B cell (primary cell): Measurements from ENCODE around the gene HPRT1. TPM values are rescaled to one million over a fixed set of nuclear protein-coding genes. Genes with fewer than 3 reads are reported as not detected.

Experiments used
- ATAC-seq: fragments of 200-7000 bp; cut with Tn5 transposase; one replicate; pipeline ENCODE4 v1.10.0; 2021; ENCODE audit warnings: low read depth, mild to moderate bottlenecking, moderate number of reproducible peaks, moderate library complexity
- CTCF ChIA-PET: fragments of 350-600 bp; sonication (Branson Sonifier 250); formaldehyde crosslinking; loops from one replicate; lab custom pipeline; 2021; ENCODE audit warnings: antibody characterized with exemption, inconsistent platforms; lab: Charles Lee
- POLR2A ChIA-PET: fragments of 350-600 bp; sonication (Branson Sonifier 250); formaldehyde crosslinking; loops from one replicate; lab custom pipeline; 2021; ENCODE audit warnings: antibody characterized with exemption; lab: Charles Lee
- DNase-seq: peaks from one replicate; pipeline ENCODE4 v3.0.0; 2013
- H2AFZ ChIP-seq: 2 replicates; pipeline ENCODE4 v1.6.1; 2012; ENCODE audit warnings: mild to moderate bottlenecking, low read depth, low read length; ENCODE audit not compliant: insufficient read depth, poor library complexity, severe bottlenecking
- H3K27ac ChIP-seq, 2 donors: 1 replicate in 1 of 2; 2 replicates in 1 of 2; pipeline ENCODE4 v1.5.1; 2012 to 2013; ENCODE audit warnings: low read length in 2 of 2, mild to moderate bottlenecking in 2 of 2, moderate library complexity in 1 of 2
- H3K27me3 ChIP-seq, 4 experiments: fragments of 200-600 bp in 1 of 4; sonication (generic) in 1 of 4; replicated peaks in 1 of 4; 1 replicate in 2 of 4; 2 replicates in 2 of 4; pipeline versions ENCODE4 v1.6.1 to v1.7.0; 2013 to 2016; ENCODE audit warnings: low read length in 3 of 4, mild to moderate bottlenecking in 2 of 4, mixed read lengths in 1 of 4, moderate library complexity in 1 of 4; ENCODE audit not compliant: insufficient read depth in 4 of 4, control insufficient read depth in 3 of 4; ENCODE audit errors: control extremely low read depth in 1 of 4
- H3K36me3 ChIP-seq, 2 experiments: replicated peaks in 1 of 2; 1 replicate in 1 of 2; 2 replicates in 1 of 2; pipeline versions ENCODE4 v1.6.1 to v1.7.1; 2013; ENCODE audit warnings: low read length in 1 of 2; ENCODE audit not compliant: insufficient read depth in 2 of 2, control insufficient read depth in 1 of 2; ENCODE audit errors: control extremely low read depth in 1 of 2, extremely low read depth in 1 of 2
- H3K4me1 ChIP-seq, 2 donors: fragments of 200-600 bp in 1 of 2; sonication (generic) in 1 of 2; 1 replicate in 1 of 2; 2 replicates in 1 of 2; pipeline versions ENCODE4 v1.5.1 to v1.6.1; 2013 to 2017; ENCODE audit warnings: low read length in 2 of 2; ENCODE audit not compliant: control insufficient read depth in 2 of 2, insufficient read depth in 2 of 2
- H3K4me2 ChIP-seq: replicated peaks from 2 replicates; pipeline ENCODE3; 2012; ENCODE audit warnings: mild to moderate bottlenecking, low read depth, low read length; ENCODE audit not compliant: poor library complexity, severe bottlenecking
- H3K4me3 ChIP-seq, 5 experiments: fragments of 200-600 bp in 1 of 5; sonication (generic) in 1 of 5; 1 replicate in 3 of 5; 2 replicates in 2 of 5; pipeline versions ENCODE4 v1.5.1 to v1.7.0; 2011 to 2016; ENCODE audit warnings: low read length in 4 of 5, mild to moderate bottlenecking in 4 of 5, low read depth in 2 of 5, control low read depth in 1 of 5, moderate library complexity in 1 of 5; ENCODE audit not compliant: insufficient read depth in 1 of 5; ENCODE audit errors: control extremely low read depth in 1 of 5, extremely low read depth in 1 of 5
- H3K79me2 ChIP-seq: fragments of 200-600 bp; sonication (generic); one replicate; pipeline ENCODE4 v1.6.0; 2016; ENCODE audit warnings: low read length; ENCODE audit not compliant: control insufficient read depth, insufficient read depth
- H3K9ac ChIP-seq: fragments of 200-600 bp; sonication (generic); 2 replicates; pipeline ENCODE4 v1.6.1; 2017; ENCODE audit warnings: mild to moderate bottlenecking, low read length, moderate library complexity
- H3K9me3 ChIP-seq, 3 donors: one replicate each; pipeline versions ENCODE4 v1.6.1 to v1.7.1; 2013; ENCODE audit warnings: low read length in 2 of 3; ENCODE audit not compliant: control insufficient read depth in 2 of 3, insufficient read depth in 1 of 3; ENCODE audit errors: control extremely low read depth in 1 of 3
- H4K20me1 ChIP-seq: 2 replicates; pipeline ENCODE4 v1.6.0; 2012; ENCODE audit warnings: mild to moderate bottlenecking, low read length; ENCODE audit not compliant: insufficient read depth, control insufficient read depth, poor library complexity, severe bottlenecking
- H3K27ac Mint-ChIP-seq: one replicate; pipeline ENCODE4 v1.8.0; 2021; ENCODE audit warnings: mixed read lengths
- H3K27me3 Mint-ChIP-seq: one replicate; pipeline ENCODE4 v1.8.0; 2021; ENCODE audit warnings: mixed read lengths
- H3K4me1 Mint-ChIP-seq: one replicate; pipeline ENCODE4 v1.8.0; 2021; ENCODE audit warnings: mixed read lengths
- H3K4me3 Mint-ChIP-seq: one replicate; pipeline ENCODE4 v1.8.0; 2021; ENCODE audit warnings: mixed read lengths
- H3K9me3 Mint-ChIP-seq: one replicate; pipeline ENCODE4 v1.8.0; 2022; ENCODE audit warnings: mixed read lengths; ENCODE audit not compliant: insufficient read depth
- EZH2 ChIP-seq: IDR thresholded peaks from 2 replicates; pipeline ENCODE4 v1.6.1; 2012; ENCODE audit warnings: borderline replicate concordance, low read depth, mild to moderate bottlenecking, moderate library complexity, low read length; ENCODE audit not compliant: insufficient read depth, poor library complexity, severe bottlenecking
- WGBS: methylation state at CpG from one replicate; pipeline ENCODE4 v1.1.5; 2013; ENCODE audit warnings: missing lambda C conversion rate; ENCODE audit not compliant: insufficient coverage; 5-methylcytosine and 5-hydroxymethylcytosine counted together
- intact Hi-C: fragments of 100-400 bp; cut with micrococcal nuclease; formaldehyde crosslinking; loops from one replicate; pipeline ENCODE4 v1.10.0; 2022
- polyA plus RNA-seq: library from polyadenylated mRNA; depleted of rRNA; stranded (reverse); fragments of >200 nt; gene quantifications from 2 replicates; pipeline ENCODE4 v1.2.3, GENCODE V29; 2012
- total RNA-seq, 2 donors: library from RNA; stranded (reverse); fragments of 120-200 nt in 1 of 2; gene quantifications; 1 replicate in 1 of 2; 2 replicates in 1 of 2; pipeline versions ENCODE4 v1.2.3 to v1.2.4, GENCODE V29; 2013 to 2022
- TF ChIP-seq, protein P1 (sequence below): fragments of 200-600 bp; IDR thresholded peaks from one replicate; pipeline ENCODE4 v1.8.0; 2022; ENCODE audit warnings: antibody characterized with exemption, mild to moderate bottlenecking

HPRT1 gene
- total and polyA plus RNA-seq, 2 donors (not counting 1 experiment from before 2014, with no cell fraction given) = 6.6 to 19.5 TPM

DNA sequence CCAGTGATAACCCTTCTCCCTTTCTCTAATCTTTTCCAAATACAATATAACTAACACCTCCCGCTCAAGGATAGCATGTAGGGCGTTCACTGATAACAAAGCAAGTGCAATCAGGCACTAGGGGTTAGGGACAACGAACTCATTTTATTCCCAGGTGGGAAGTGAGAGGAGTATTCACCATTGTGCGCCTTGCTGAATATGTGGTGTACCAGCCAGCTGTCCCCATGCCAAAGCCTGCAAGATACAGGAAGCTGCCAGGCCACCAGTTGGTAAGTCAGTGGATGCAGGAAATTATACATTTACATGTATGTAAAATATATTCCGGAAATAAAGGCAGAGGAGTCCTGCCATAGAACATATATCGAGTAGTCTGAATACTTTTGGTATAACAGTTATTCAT lies 6.3 kb upstream of the HPRT1 start:
- Histone ChIP-seq H3K36me3 (no peaks in the 10 kb centered on the region), H3K27ac (no peak overlapping the region), H3K9me3 (no peaks in the 10 kb centered on the region), H3K9ac (no peak overlapping the region), H3K4me2 (no peak overlapping the region), H3K79me2 (no peaks in the 10 kb centered on the region), H4K20me1 (no peaks in the 10 kb centered on the region), H2AFZ (no peak overlapping the region), H3K4me1 (peaks cover 4 to 6% of the 10 kb centered on the region in 2 donors), H3K27me3 (no peaks in the 10 kb centered on the region), H3K4me3 (no peak overlapping the region)
- TF ChIP-seq, protein P1, sequence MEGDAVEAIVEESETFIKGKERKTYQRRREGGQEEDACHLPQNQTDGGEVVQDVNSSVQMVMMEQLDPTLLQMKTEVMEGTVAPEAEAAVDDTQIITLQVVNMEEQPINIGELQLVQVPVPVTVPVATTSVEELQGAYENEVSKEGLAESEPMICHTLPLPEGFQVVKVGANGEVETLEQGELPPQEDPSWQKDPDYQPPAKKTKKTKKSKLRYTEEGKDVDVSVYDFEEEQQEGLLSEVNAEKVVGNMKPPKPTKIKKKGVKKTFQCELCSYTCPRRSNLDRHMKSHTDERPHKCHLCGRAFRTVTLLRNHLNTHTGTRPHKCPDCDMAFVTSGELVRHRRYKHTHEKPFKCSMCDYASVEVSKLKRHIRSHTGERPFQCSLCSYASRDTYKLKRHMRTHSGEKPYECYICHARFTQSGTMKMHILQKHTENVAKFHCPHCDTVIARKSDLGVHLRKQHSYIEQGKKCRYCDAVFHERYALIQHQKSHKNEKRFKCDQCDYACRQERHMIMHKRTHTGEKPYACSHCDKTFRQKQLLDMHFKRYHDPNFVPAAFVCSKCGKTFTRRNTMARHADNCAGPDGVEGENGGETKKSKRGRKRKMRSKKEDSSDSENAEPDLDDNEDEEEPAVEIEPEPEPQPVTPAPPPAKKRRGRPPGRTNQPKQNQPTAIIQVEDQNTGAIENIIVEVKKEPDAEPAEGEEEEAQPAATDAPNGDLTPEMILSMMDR = no peak
- TF ChIP-seq EZH2 = no peak
- H3K9me3 Mint-ChIP-seq = no peaks in the 10 kb centered on the region
- 20% methylated on average over 1 of the region's 6 CpGs for WGBS
- CTCF ChIA-PET = no interaction called here
- no peak overlapping the region for H3K4me3 Mint-ChIP-seq
- no peak overlapping the region for H3K27ac Mint-ChIP-seq
- POLR2A ChIA-PET = no interaction called here
- ATAC-seq (no peak), DNase-seq (no peak)
- H3K4me1 Mint-ChIP-seq = peaks cover 12% of the 10 kb centered on the region
- H3K27me3 Mint-ChIP-seq = no peaks in the 10 kb centered on the region
- intact Hi-C loops = no loop called here

DNA sequence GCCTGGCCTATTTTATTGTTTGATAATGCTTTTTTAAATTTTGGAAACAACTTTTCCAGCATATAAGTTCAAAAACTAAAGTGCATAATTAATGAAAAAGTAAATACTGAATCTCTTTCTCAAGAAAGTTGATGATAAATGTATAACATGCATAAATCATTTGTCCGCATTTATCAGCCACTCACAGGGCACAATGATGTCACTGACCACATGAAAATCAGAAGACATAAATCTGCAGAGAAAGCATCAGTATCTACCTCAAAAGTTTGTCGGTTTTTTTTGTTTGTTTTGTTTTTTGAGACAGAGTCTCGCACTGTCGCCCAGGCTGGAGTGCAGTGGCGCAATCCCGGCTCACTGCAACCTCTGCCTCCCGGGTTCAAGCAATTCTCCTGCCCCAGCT lies 5.5 kb upstream of the HPRT1 start:
- no peak overlapping the region for H3K4me3 ChIP-seq
- DNase-seq = no peak
- ChIA-PET POLR2A (no interaction called here), CTCF (no interaction called here)
- H3K79me2 ChIP-seq = no peaks in the 10 kb centered on the region
- no peak overlapping the region for H3K4me2 ChIP-seq
- H3K36me3 ChIP-seq = no peaks in the 10 kb centered on the region
- H3K27ac Mint-ChIP-seq = no peak overlapping the region
- no peaks in the 10 kb centered on the region for H3K27me3 ChIP-seq
- no CpG with 5 or more reads among the region's 7 CpGs for WGBS
- no peak overlapping the region for H3K4me3 Mint-ChIP-seq
- H4K20me1 ChIP-seq = no peaks in the 10 kb centered on the region
- H3K4me1 Mint-ChIP-seq = peaks cover 12% of the 10 kb centered on the region
- peaks cover 4 to 8% of the 10 kb centered on the region in 2 donors for H3K4me1 ChIP-seq
- no peak overlapping the region for H2AFZ ChIP-seq
- no peak overlapping the region for H3K27ac ChIP-seq
- H3K27me3 Mint-ChIP-seq = no peaks in the 10 kb centered on the region
- H3K9me3 Mint-ChIP-seq = no peaks in the 10 kb centered on the region
- intact Hi-C loops = no loop called here
- no peaks in the 10 kb centered on the region for H3K9me3 ChIP-seq
- ATAC-seq = no peak
- TF ChIP-seq, protein P1 = no peak
- TF ChIP-seq EZH2 = no peak
- H3K9ac ChIP-seq = no peak overlapping the region
